ENCODE measurements around the gene LCLAT1. TPM values are rescaled to one million over a fixed set of nuclear protein-coding genes. Genes with fewer than 3 reads are reported as not detected.

Gene LCLAT1
- total RNA-seq, 4 donors from 2014 or later, result 0.88 to 116 (median 33.3) TPM

DNA sequence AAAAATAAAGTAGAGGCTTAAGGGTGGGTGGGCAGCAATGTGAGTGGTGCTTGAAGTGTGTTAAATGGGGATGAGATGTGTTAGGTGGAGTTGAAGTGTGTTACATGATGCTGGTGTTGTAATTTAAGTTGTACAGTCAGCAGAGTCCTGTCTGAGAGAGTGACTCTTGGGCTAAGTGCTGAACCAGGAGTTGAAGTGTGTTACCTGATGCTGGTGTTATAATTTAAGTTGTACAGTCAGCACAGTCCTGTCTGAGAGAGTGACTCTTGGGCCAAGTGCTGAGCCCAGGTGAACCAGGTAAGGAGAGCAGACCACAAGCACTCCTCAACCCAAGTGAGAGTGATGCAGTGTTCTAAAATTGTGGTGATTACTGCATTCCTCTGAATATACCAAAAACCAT, 40.6 kb downstream of the LCLAT1 start:
- no peaks in the 10 kb centered on the region for H3K36me3 ChIP-seq
- no peak for DNase-seq
- intact Hi-C loops (cut with DNase I; ENCODE audit: low total_unique reads), result no loop called here
- H3K4me1 ChIP-seq, result no peaks in the 10 kb centered on the region
- H3K27me3 ChIP-seq, result no peaks in the 10 kb centered on the region
- no peak overlapping the region for H3K27ac ChIP-seq
- TF ChIP-seq POLR2A (IDR thresholded peaks at IDR 0.05), result no peak
- TF ChIP-seq, protein P1, sequence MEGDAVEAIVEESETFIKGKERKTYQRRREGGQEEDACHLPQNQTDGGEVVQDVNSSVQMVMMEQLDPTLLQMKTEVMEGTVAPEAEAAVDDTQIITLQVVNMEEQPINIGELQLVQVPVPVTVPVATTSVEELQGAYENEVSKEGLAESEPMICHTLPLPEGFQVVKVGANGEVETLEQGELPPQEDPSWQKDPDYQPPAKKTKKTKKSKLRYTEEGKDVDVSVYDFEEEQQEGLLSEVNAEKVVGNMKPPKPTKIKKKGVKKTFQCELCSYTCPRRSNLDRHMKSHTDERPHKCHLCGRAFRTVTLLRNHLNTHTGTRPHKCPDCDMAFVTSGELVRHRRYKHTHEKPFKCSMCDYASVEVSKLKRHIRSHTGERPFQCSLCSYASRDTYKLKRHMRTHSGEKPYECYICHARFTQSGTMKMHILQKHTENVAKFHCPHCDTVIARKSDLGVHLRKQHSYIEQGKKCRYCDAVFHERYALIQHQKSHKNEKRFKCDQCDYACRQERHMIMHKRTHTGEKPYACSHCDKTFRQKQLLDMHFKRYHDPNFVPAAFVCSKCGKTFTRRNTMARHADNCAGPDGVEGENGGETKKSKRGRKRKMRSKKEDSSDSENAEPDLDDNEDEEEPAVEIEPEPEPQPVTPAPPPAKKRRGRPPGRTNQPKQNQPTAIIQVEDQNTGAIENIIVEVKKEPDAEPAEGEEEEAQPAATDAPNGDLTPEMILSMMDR (IDR thresholded peaks at IDR 0.05), result no peak
- no peak overlapping the region for H3K4me3 ChIP-seq
- H3K9me3 ChIP-seq, result no peaks in the 10 kb centered on the region

DNA sequence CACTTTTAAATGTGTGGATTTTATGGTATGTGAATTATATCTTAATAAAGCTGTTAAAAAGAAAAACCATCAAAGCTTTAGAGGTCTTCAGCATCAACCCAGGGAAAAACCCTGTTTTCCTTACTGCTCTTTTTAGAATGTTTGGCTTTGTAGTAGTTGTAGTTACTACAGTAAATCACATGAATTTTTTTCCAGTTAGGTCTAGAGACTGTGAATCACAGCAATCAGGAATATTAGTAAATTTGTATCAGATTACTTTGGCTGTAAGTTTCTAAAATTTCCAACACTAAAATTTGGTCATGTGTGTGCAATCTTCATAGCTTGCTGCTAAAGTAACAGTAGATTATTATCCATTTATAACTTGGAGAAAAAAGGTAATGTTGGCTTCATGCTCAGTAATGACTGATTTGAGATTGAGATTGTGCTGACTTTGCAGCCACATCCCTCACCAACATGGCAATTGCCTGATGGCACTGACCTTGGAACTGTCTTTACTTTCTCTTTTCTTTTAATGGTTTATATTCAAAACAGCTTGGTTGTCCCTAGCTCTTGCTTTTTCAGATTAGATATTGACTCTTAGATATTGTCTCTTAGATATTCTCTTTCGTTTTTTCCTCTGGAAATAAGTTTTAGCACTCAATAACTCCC, 41.1 kb downstream of the LCLAT1 start:
- no peak for DNase-seq
- Histone ChIP-seq H3K4me1 (no peaks in the 10 kb centered on the region), H3K4me3 (no peak overlapping the region), H3K36me3 (no peaks in the 10 kb centered on the region), H3K27me3 (no peaks in the 10 kb centered on the region), H3K27ac (no peak overlapping the region), H3K9me3 (no peaks in the 10 kb centered on the region)
- TF ChIP-seq POLR2A (IDR thresholded peaks at IDR 0.05), result no peak
- TF ChIP-seq, protein P1 (IDR thresholded peaks at IDR 0.05), result no peak
- intact Hi-C loops (cut with DNase I; ENCODE audit: low total_unique reads), result no loop called here

DNA sequence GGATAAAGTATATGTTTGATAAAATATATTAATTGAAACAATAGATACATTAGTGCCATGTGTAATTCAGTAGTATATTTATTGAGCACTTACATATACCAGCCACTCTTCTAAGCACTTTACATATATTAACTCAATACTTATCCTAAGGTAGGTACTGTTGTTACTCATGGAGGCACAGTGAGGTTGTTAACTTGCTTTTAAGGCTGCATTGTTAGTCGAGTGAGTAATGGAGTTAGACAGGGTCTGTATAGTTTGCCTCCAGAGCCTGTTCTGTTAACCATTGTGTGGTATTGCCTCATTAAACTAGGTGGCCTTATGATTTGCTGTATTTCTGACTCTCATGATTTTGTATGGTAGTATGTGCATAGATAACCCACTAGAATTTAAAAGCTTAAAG, 44.2 kb downstream of the LCLAT1 start:
- intact Hi-C loops (cut with DNase I; ENCODE audit: low total_unique reads), result no loop called here
- Histone ChIP-seq H3K4me1 (no peaks in the 10 kb centered on the region), H3K4me3 (no peak overlapping the region), H3K9me3 (no peaks in the 10 kb centered on the region), H3K36me3 (no peaks in the 10 kb centered on the region), H3K27me3 (no peaks in the 10 kb centered on the region), H3K27ac (no peak overlapping the region)
- no peak for DNase-seq
- TF ChIP-seq, protein P1 (IDR thresholded peaks at IDR 0.05), result no peak
- TF ChIP-seq POLR2A (IDR thresholded peaks at IDR 0.05), result no peak

DNA sequence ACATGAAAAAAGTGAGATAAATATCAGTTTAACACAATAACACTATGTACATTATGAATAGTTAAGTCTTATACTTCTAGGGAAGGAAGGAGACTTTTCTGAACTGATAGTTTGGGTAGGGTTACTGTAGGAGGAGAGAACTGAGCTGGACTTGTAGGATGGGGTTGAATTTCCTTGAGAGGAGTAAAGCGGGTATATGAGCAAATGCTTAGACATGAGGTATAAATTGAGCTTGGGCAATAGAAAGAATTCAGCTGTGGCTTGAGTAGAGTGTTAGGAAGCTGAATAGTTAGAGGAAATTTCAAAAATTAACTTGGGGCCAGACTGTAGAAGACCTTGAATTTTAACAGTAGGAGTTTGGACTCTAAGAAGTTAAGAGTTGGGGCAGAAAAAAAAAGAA, 45.1 kb downstream of the LCLAT1 start:
- H3K4me3 ChIP-seq, result no peak overlapping the region
- no peaks in the 10 kb centered on the region for H3K27me3 ChIP-seq
- TF ChIP-seq, protein P1 (IDR thresholded peaks at IDR 0.05), result no peak
- TF ChIP-seq POLR2A (IDR thresholded peaks at IDR 0.05), result no peak
- H3K27ac ChIP-seq, result no peak overlapping the region
- H3K4me1 ChIP-seq, result no peaks in the 10 kb centered on the region
- DNase-seq, result no peak
- intact Hi-C loops (cut with DNase I; ENCODE audit: low total_unique reads), result no loop called here
- no peaks in the 10 kb centered on the region for H3K9me3 ChIP-seq
- H3K36me3 ChIP-seq, result no peaks in the 10 kb centered on the region

DNA sequence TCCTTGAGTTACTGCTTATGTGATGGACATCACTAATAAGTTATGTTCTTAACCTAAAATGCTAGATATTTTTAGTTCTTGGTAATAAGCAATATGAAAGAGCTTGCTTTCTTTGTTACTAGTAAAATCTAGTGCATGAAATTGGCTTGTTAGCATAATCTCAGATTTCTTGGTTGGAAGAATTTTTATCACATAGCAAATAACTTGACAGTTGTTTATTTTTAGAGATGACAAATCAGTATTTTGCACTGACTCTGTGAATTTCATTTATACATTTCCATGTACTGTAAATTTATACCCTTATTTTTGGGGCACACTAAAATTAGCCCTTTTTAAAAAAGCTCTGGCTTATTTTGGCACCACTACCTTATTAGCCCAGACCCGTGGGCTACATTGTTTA, 45.6 kb downstream of the LCLAT1 start:
- TF ChIP-seq, protein P1 (IDR thresholded peaks at IDR 0.05), result no peak
- no peak for TF ChIP-seq POLR2A (IDR thresholded peaks at IDR 0.05)
- Histone ChIP-seq H3K4me3 (no peak overlapping the region), H3K36me3 (no peaks in the 10 kb centered on the region), H3K9me3 (no peaks in the 10 kb centered on the region), H3K27ac (no peak overlapping the region), H3K27me3 (no peaks in the 10 kb centered on the region), H3K4me1 (no peaks in the 10 kb centered on the region)
- intact Hi-C loops (cut with DNase I; ENCODE audit: low total_unique reads), result no loop called here
- DNase-seq, result no peak

Data from uterus (tissue), 4 donors.